ENCODE measurements around the gene SH2D1B. TPM values are rescaled to one million over a fixed set of nuclear protein-coding genes. Genes with fewer than 3 reads are reported as not detected.

Gene SH2D1B
- total and polyA plus RNA-seq, 9 of the 15 experiments (the other 6 are each of a cell fraction or from before 2014, with no cell fraction given): 5.6 to 19.6 (median 9.7) TPM

GRCh38 chr1:162386292-162387225 lies 25.4 kb downstream of the SH2D1B start (continued):
- TF ChIP-seq ARID4B (CRISPR knock-in tag; IDR thresholded peaks at IDR 0.05) (no peak), BCLAF1 (IDR thresholded peaks at IDR 0.05; ENCODE audit: borderline replicate concordance in 1 of 2, control insufficient read depth in 1 of 2, low read depth in 2 of 2, low read length in 1 of 2) (0 out of 4 replicates have a peak, but pooled peaks of 1 of the 2 experiments have one; percentile 69), GATA2 (CRISPR knock-in tag; IDR thresholded peaks at IDR 0.05) (peak; percentile 96), CHD7 (IDR thresholded peaks at IDR 0.05; ENCODE audit: low read depth, low read length) (no peak), ZFP36 (IDR thresholded peaks at IDR 0.05; ENCODE audit: low read depth, low read length, partially characterized antibody) (peak; percentile 14)
